GM23338 (cell line): Measurements from ENCODE around the gene H1-8. TPM values are rescaled to one million over a fixed set of nuclear protein-coding genes. Genes with fewer than 3 reads are reported as not detected.

Experiments
- ATAC-seq: fragments of 200-7000 bp; cut with Tn5 transposase; 3 replicates; pipeline ENCODE4 v1.9.1; 2020
- DNase-seq: peaks from one replicate; pipeline ENCODE4 v3.0.0-alpha.2; 2015; ENCODE audit warnings: low spot score
- H2AFZ ChIP-seq: fragments of 200-600 bp; sonication (generic); 2 replicates; pipeline ENCODE4 v1.8.0; 2016; ENCODE audit warnings: antibody characterized with exemption, mild to moderate bottlenecking, moderate library complexity
- H3F3A ChIP-seq: fragments of 200-600 bp; sonication (generic); replicated peaks from 2 replicates; pipeline ENCODE4 v1.8.0; 2017; ENCODE audit warnings: antibody characterized with exemption, mixed run types, low read depth
- H3K27ac ChIP-seq: fragments of 200-600 bp; sonication (generic); 2 replicates; pipeline ENCODE4 v1.6.1; 2016; ENCODE audit warnings: low read depth
- H3K27me3 ChIP-seq: fragments of 200-600 bp; sonication (generic); 2 replicates; pipeline ENCODE4 v1.8.0; 2016; ENCODE audit warnings: mild to moderate bottlenecking, mixed run types, moderate library complexity; ENCODE audit not compliant: insufficient read depth
- H3K36me3 ChIP-seq: fragments of 200-600 bp; sonication (generic); 2 replicates; pipeline ENCODE4 v1.8.0; 2016; ENCODE audit warnings: mild to moderate bottlenecking; ENCODE audit not compliant: insufficient read depth
- H3K4me1 ChIP-seq: fragments of 200-600 bp; sonication (generic); 2 replicates; pipeline ENCODE4 v1.8.0; 2016; ENCODE audit warnings: mild to moderate bottlenecking, moderate library complexity; ENCODE audit not compliant: insufficient read depth
- H3K4me2 ChIP-seq: fragments of 200-600 bp; sonication (generic); 2 replicates; pipeline ENCODE4 v1.7.1; 2017; ENCODE audit warnings: mixed run types
- H3K4me3 ChIP-seq: fragments of 200-600 bp; sonication (generic); 2 replicates; pipeline ENCODE4 v1.6.1; 2016; ENCODE audit warnings: mixed run types
- H3K79me2 ChIP-seq: fragments of 200-600 bp; sonication (generic); replicated peaks from 2 replicates; pipeline ENCODE4 v1.8.0; 2017; ENCODE audit warnings: mild to moderate bottlenecking; ENCODE audit not compliant: insufficient read depth
- H3K9me2 ChIP-seq: fragments of 200-600 bp; sonication (generic); 2 replicates; pipeline ENCODE4 v1.8.0; 2017; ENCODE audit not compliant: insufficient read depth
- H4K20me1 ChIP-seq: fragments of 200-600 bp; sonication (generic); replicated peaks from 2 replicates; pipeline ENCODE4 v1.8.0; 2017; ENCODE audit warnings: mild to moderate bottlenecking; ENCODE audit not compliant: insufficient read depth
- H3K27ac Mint-ChIP-seq: 2 replicates; pipeline ENCODE4 v1.8.0; 2020; ENCODE audit warnings: inconsistent platforms, mild to moderate bottlenecking, moderate library complexity, mixed read lengths
- H3K27me3 Mint-ChIP-seq: 3 replicates; pipeline ENCODE4 v1.8.0; 2022; ENCODE audit warnings: low read depth, mild to moderate bottlenecking, moderate library complexity, mixed read lengths, inconsistent platforms; ENCODE audit not compliant: insufficient read depth, poor library complexity
- H3K36me3 Mint-ChIP-seq: 3 replicates; pipeline ENCODE4 v1.8.0; 2021; ENCODE audit warnings: low read depth, mild to moderate bottlenecking, inconsistent platforms, moderate library complexity, mixed read lengths
- H3K4me1 Mint-ChIP-seq: 3 replicates; pipeline ENCODE4 v1.8.0; 2020; ENCODE audit warnings: mild to moderate bottlenecking, inconsistent platforms, mixed read lengths
- H3K4me3 Mint-ChIP-seq: 3 replicates; pipeline ENCODE4 v1.8.0; 2021; ENCODE audit warnings: moderate library complexity, mild to moderate bottlenecking, inconsistent platforms, mixed read lengths
- H3K9me3 Mint-ChIP-seq: 3 replicates; pipeline ENCODE4 v1.8.0; 2020; ENCODE audit warnings: moderate library complexity, mild to moderate bottlenecking, inconsistent platforms, mixed read lengths
- EZH2 ChIP-seq: fragments of 200-600 bp; sonication (generic); IDR thresholded peaks from one replicate; pipeline ENCODE4 v1.8.0; 2017; ENCODE audit warnings: antibody characterized with exemption, mild to moderate bottlenecking, low read depth; ENCODE audit not compliant: unreplicated experiment
- EZH2phosphoT487 ChIP-seq: fragments of 200-600 bp; sonication (generic); IDR thresholded peaks from one replicate; pipeline ENCODE4 v1.8.1; 2018; ENCODE audit warnings: antibody characterized with exemption; ENCODE audit not compliant: unreplicated experiment
- JUNB ChIP-seq: IDR thresholded peaks from one replicate; pipeline ENCODE4 v1.6.1; 2016; ENCODE audit warnings: antibody characterized with exemption; ENCODE audit not compliant: unreplicated experiment
- NANOG ChIP-seq: IDR thresholded peaks from 2 replicates; pipeline ENCODE4 v1.6.1; 2016; ENCODE audit warnings: antibody characterized with exemption, borderline replicate concordance
- POLR2AphosphoS5 ChIP-seq: IDR thresholded peaks from 2 replicates; pipeline ENCODE4 v1.6.1; 2016; ENCODE audit warnings: antibody characterized with exemption, low read depth
- STAT1 ChIP-seq: IDR thresholded peaks from one replicate; pipeline ENCODE4 v1.6.1; 2016; ENCODE audit warnings: antibody characterized with exemption; ENCODE audit not compliant: unreplicated experiment
- ZNF114 ChIP-seq: fragments of 250-450 bp; sonication (Bioruptor Pico); IDR thresholded peaks from 2 replicates; pipeline ENCODE4 v1.5.0; 2020; ENCODE audit warnings: mild to moderate bottlenecking, moderate library complexity
- ZNF331 ChIP-seq: fragments of 250-450 bp; sonication (Bioruptor Pico); IDR thresholded peaks from 2 replicates; pipeline ENCODE4 v1.5.0; 2020; ENCODE audit warnings: low read depth, mild to moderate bottlenecking, moderate library complexity
- polyA plus RNA-seq: library from polyadenylated mRNA; unstranded; fragments of >200 nt; fragmentation: Nextera tagmentation; extraction: Ambion mirVana; gene quantifications from 2 replicates; pipeline ENCODE4 v1.2.1, GENCODE V29; 2016
- total RNA-seq: library from RNA; depleted of rRNA; stranded (reverse); fragments of >200 nt; shearing (Covaris generic); gene quantifications from 2 replicates; pipeline ENCODE4 v1.2.3, GENCODE V29; 2014
- TF ChIP-seq, protein P1 (sequence below): IDR thresholded peaks from one replicate; pipeline ENCODE4 v1.6.1; 2018; ENCODE audit warnings: antibody characterized with exemption; ENCODE audit not compliant: unreplicated experiment
- TF ChIP-seq, protein P2 (sequence below), 2 experiments: fragments of 200-600 bp in 1 of 2; sonication (generic) in 1 of 2; conservative IDR thresholded peaks; 2 replicates each; pipeline versions ENCODE4 v1.5.1 to v1.6.1; 2016 to 2017; ENCODE audit warnings: antibody characterized with exemption in 2 of 2, low read depth in 2 of 2, mild to moderate bottlenecking in 2 of 2, moderate library complexity in 1 of 2
- TF ChIP-seq, protein P3 (sequence below): IDR thresholded peaks from 2 replicates; pipeline ENCODE4 v1.6.1; 2016; ENCODE audit warnings: antibody characterized with exemption
- TF ChIP-seq, protein P4 (sequence below): fragments of 250-450 bp; sonication (Bioruptor Pico); IDR thresholded peaks from 2 replicates; pipeline ENCODE4 v1.5.0; 2020; ENCODE audit warnings: mild to moderate bottlenecking, moderate library complexity

H1-8 gene
- total and polyA plus RNA-seq, 2 experiments from 2014 or later: not detected

DNA sequence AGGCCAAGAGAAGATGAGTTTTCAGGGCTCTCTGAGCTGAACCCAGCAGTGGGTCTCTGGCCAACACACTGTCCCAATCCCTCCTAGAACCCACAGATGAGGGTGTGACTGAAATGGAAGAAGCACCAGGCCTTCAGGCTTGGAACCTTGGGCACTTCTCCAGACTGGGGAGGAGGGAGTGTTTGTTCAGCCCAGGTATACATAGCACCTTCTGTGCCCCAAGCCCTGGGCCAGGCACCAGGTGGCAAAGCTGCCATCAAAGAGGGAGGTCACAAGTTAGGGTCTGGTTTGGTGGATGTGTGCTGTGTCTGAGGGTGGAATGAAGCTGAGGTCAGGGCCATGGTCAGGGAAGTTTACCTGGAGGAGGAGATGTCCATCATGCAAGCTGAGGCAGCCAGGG is 30.4 kb upstream of the H1-8 start:
- Mint-ChIP-seq H3K27ac (no peak overlapping the region; the same call in 1 of the 2 replicates), H3K4me1 (0 out of 3 replicates have a peak, but pooled peaks cover 2% of the 10 kb centered on the region), H3K4me3 (no peak overlapping the region), H3K27me3 (peaks cover 16% of the 10 kb centered on the region), H3K36me3 (peaks cover 21% of the 10 kb centered on the region), H3K9me3 (no peaks in the 10 kb centered on the region; the same call in 2 of the 3 replicates)
- Histone ChIP-seq H4K20me1 (no peaks in the 10 kb centered on the region), H2AFZ (no peak overlapping the region), H3K36me3 (no peaks in the 10 kb centered on the region), H3K79me2 (no peaks in the 10 kb centered on the region), H3K27ac (no peak overlapping the region), H3K27me3 (no peaks in the 10 kb centered on the region), H3K4me1 (no peaks in the 10 kb centered on the region), H3K9me2 (no peaks in the 10 kb centered on the region), H3K4me3 (no peak overlapping the region), H3F3A (no peaks in the 10 kb centered on the region), H3K4me2 (no peak overlapping the region)
- DNase-seq (no peak), ATAC-seq (no peak)
- TF ChIP-seq, protein P1, sequence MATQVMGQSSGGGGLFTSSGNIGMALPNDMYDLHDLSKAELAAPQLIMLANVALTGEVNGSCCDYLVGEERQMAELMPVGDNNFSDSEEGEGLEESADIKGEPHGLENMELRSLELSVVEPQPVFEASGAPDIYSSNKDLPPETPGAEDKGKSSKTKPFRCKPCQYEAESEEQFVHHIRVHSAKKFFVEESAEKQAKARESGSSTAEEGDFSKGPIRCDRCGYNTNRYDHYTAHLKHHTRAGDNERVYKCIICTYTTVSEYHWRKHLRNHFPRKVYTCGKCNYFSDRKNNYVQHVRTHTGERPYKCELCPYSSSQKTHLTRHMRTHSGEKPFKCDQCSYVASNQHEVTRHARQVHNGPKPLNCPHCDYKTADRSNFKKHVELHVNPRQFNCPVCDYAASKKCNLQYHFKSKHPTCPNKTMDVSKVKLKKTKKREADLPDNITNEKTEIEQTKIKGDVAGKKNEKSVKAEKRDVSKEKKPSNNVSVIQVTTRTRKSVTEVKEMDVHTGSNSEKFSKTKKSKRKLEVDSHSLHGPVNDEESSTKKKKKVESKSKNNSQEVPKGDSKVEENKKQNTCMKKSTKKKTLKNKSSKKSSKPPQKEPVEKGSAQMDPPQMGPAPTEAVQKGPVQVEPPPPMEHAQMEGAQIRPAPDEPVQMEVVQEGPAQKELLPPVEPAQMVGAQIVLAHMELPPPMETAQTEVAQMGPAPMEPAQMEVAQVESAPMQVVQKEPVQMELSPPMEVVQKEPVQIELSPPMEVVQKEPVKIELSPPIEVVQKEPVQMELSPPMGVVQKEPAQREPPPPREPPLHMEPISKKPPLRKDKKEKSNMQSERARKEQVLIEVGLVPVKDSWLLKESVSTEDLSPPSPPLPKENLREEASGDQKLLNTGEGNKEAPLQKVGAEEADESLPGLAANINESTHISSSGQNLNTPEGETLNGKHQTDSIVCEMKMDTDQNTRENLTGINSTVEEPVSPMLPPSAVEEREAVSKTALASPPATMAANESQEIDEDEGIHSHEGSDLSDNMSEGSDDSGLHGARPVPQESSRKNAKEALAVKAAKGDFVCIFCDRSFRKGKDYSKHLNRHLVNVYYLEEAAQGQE: no peak
- TF ChIP-seq POLR2AphosphoS5: no peak
- TF ChIP-seq ZNF331 (CRISPR knock-in tag): no peak
- TF ChIP-seq, protein P2, sequence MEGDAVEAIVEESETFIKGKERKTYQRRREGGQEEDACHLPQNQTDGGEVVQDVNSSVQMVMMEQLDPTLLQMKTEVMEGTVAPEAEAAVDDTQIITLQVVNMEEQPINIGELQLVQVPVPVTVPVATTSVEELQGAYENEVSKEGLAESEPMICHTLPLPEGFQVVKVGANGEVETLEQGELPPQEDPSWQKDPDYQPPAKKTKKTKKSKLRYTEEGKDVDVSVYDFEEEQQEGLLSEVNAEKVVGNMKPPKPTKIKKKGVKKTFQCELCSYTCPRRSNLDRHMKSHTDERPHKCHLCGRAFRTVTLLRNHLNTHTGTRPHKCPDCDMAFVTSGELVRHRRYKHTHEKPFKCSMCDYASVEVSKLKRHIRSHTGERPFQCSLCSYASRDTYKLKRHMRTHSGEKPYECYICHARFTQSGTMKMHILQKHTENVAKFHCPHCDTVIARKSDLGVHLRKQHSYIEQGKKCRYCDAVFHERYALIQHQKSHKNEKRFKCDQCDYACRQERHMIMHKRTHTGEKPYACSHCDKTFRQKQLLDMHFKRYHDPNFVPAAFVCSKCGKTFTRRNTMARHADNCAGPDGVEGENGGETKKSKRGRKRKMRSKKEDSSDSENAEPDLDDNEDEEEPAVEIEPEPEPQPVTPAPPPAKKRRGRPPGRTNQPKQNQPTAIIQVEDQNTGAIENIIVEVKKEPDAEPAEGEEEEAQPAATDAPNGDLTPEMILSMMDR (conservative IDR thresholded peaks at IDR 0.05; ENCODE audit: low read depth in 2 of 2): no peak
- no peak for TF ChIP-seq NANOG
- TF ChIP-seq, protein P3, sequence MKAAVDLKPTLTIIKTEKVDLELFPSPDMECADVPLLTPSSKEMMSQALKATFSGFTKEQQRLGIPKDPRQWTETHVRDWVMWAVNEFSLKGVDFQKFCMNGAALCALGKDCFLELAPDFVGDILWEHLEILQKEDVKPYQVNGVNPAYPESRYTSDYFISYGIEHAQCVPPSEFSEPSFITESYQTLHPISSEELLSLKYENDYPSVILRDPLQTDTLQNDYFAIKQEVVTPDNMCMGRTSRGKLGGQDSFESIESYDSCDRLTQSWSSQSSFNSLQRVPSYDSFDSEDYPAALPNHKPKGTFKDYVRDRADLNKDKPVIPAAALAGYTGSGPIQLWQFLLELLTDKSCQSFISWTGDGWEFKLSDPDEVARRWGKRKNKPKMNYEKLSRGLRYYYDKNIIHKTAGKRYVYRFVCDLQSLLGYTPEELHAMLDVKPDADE: no peak
- no peak for TF ChIP-seq ZNF114 (CRISPR knock-in tag)
- no peak for TF ChIP-seq EZH2phosphoT487
- TF ChIP-seq EZH2: no peak
- no peak for TF ChIP-seq JUNB
- TF ChIP-seq, protein P4, sequence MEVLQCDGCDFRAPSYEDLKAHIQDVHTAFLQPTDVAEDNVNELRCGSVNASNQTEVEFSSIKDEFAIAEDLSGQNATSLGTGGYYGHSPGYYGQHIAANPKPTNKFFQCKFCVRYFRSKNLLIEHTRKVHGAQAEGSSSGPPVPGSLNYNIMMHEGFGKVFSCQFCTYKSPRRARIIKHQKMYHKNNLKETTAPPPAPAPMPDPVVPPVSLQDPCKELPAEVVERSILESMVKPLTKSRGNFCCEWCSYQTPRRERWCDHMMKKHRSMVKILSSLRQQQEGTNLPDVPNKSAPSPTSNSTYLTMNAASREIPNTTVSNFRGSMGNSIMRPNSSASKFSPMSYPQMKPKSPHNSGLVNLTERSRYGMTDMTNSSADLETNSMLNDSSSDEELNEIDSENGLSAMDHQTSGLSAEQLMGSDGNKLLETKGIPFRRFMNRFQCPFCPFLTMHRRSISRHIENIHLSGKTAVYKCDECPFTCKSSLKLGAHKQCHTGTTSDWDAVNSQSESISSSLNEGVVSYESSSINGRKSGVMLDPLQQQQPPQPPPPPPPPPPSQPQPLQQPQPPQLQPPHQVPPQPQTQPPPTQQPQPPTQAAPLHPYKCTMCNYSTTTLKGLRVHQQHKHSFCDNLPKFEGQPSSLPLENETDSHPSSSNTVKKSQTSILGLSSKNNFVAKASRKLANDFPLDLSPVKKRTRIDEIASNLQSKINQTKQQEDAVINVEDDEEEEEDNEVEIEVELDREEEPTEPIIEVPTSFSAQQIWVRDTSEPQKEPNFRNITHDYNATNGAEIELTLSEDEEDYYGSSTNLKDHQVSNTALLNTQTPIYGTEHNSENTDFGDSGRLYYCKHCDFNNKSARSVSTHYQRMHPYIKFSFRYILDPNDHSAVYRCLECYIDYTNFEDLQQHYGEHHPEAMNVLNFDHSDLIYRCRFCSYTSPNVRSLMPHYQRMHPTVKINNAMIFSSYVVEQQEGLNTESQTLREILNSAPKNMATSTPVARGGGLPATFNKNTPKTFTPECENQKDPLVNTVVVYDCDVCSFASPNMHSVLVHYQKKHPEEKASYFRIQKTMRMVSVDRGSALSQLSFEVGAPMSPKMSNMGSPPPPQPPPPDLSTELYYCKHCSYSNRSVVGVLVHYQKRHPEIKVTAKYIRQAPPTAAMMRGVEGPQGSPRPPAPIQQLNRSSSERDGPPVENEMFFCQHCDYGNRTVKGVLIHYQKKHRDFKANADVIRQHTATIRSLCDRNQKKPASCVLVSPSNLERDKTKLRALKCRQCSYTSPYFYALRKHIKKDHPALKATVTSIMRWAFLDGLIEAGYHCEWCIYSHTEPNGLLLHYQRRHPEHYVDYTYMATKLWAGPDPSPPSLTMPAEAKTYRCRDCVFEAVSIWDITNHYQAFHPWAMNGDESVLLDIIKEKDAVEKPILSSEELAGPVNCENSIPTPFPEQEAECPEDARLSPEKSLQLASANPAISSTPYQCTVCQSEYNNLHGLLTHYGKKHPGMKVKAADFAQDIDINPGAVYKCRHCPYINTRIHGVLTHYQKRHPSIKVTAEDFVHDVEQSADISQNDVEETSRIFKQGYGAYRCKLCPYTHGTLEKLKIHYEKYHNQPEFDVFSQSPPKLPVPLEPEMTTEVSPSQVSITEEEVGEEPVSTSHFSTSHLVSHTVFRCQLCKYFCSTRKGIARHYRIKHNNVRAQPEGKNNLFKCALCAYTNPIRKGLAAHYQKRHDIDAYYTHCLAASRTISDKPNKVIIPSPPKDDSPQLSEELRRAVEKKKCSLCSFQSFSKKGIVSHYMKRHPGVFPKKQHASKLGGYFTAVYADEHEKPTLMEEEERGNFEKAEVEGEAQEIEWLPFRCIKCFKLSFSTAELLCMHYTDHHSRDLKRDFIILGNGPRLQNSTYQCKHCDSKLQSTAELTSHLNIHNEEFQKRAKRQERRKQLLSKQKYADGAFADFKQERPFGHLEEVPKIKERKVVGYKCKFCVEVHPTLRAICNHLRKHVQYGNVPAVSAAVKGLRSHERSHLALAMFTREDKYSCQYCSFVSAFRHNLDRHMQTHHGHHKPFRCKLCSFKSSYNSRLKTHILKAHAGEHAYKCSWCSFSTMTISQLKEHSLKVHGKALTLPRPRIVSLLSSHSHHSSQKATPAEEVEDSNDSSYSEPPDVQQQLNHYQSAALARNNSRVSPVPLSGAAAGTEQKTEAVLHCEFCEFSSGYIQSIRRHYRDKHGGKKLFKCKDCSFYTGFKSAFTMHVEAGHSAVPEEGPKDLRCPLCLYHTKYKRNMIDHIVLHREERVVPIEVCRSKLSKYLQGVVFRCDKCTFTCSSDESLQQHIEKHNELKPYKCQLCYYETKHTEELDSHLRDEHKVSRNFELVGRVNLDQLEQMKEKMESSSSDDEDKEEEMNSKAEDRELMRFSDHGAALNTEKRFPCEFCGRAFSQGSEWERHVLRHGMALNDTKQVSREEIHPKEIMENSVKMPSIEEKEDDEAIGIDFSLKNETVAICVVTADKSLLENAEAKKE: no peak
- TF ChIP-seq STAT1: no peak
